Stomach smooth muscle (tissue), 2 donors: Measurements from ENCODE around the gene CCL3.
"Not testable (repeated sequence)": the region's sequence is repeated elsewhere in the genome, so short reads cannot be mapped to it uniquely, and the experiment has no call there.

Source experiments
- H3K27ac ChIP-seq: one replicate; pipeline ENCODE4 v1.7.0; 2013; ENCODE audit warnings: mild to moderate bottlenecking, low read length, inconsistent platforms
- H3K27me3 ChIP-seq, 2 donors: one replicate each; pipeline ENCODE4 v1.7.0; 2013; ENCODE audit warnings: low read length in 2 of 2; ENCODE audit not compliant: insufficient read depth in 2 of 2, control insufficient read depth in 1 of 2
- H3K36me3 ChIP-seq, 2 donors: one replicate each; pipeline ENCODE4 v1.7.0; 2013; ENCODE audit warnings: low read length in 2 of 2; ENCODE audit not compliant: control insufficient read depth in 2 of 2, insufficient read depth in 2 of 2
- H3K4me1 ChIP-seq: one replicate; pipeline ENCODE4 v1.7.0; 2013; ENCODE audit warnings: low read length; ENCODE audit not compliant: control insufficient read depth, insufficient read depth
- H3K4me3 ChIP-seq, 2 donors: one replicate each; pipeline ENCODE4 v1.7.0; 2013; ENCODE audit warnings: low read length in 2 of 2
- H3K9ac ChIP-seq, 2 donors: one replicate each; pipeline ENCODE4 v1.7.0; 2013; ENCODE audit warnings: low read length in 2 of 2, mild to moderate bottlenecking in 1 of 2
- H3K9me3 ChIP-seq, 2 donors: one replicate each; pipeline ENCODE4 v1.7.0; 2013; ENCODE audit warnings: low read length in 2 of 2; ENCODE audit not compliant: control insufficient read depth in 2 of 2
- donor health status: healthy.
- donor health status: Pancreatic carcinoma.

Gene CCL3

GRCh38 chr17:36114971-36115648 lies 25.2 kb upstream of the CCL3 start:
- H3K9ac ChIP-seq, H3K27ac ChIP-seq, H3K36me3 ChIP-seq, H3K9me3 ChIP-seq, H3K4me1 ChIP-seq, H3K27me3 ChIP-seq, H3K4me3 ChIP-seq: not testable (repeated sequence)

- not testable (repeated sequence) for H3K36me3 ChIP-seq, H3K27ac ChIP-seq, H3K27me3 ChIP-seq, H3K9ac ChIP-seq, H3K9me3 ChIP-seq, H3K4me1 ChIP-seq, H3K4me3 ChIP-seq
Observed at GRCh38 chr17:36113131-36113530, 23.2 kb upstream of the CCL3 start.

- no peak overlapping the region for H3K27ac ChIP-seq
- H3K4me3 ChIP-seq: no peak overlapping the region
- H3K36me3 ChIP-seq: no peaks in the 10 kb centered on the region
- H3K9ac ChIP-seq: no peak overlapping the region
- peaks cover 0 to 3% of the 10 kb centered on the region in 2 donors for H3K9me3 ChIP-seq
- H3K4me1 ChIP-seq: no peaks in the 10 kb centered on the region
- H3K27me3 ChIP-seq: no peaks in the 10 kb centered on the region
Observed at GRCh38 chr17:36112572-36112971, 22.6 kb upstream of the CCL3 start.

- Histone ChIP-seq H3K9ac (no peak overlapping the region), H3K9me3 (peaks cover 0 to 3% of the 10 kb centered on the region in 2 donors), H3K27ac (no peak overlapping the region), H3K27me3 (no peaks in the 10 kb centered on the region), H3K4me1 (no peaks in the 10 kb centered on the region), H3K36me3 (no peaks in the 10 kb centered on the region), H3K4me3 (no peak overlapping the region)
Observed at GRCh38 chr17:36111068-36111490, 21.1 kb upstream of the CCL3 start.

- not testable (repeated sequence) for H3K4me3 ChIP-seq, H3K9me3 ChIP-seq, H3K27me3 ChIP-seq, H3K4me1 ChIP-seq, H3K9ac ChIP-seq, H3K36me3 ChIP-seq, H3K27ac ChIP-seq
Observed at GRCh38 chr17:36108265-36108664, 18.3 kb upstream of the CCL3 start.

GRCh38 chr17:36107660-36108059 lies 17.7 kb upstream of the CCL3 start:
- Histone ChIP-seq H3K36me3 (no peaks in the 10 kb centered on the region), H3K9me3 (peaks cover 0 to 3% of the 10 kb centered on the region in 2 donors), H3K9ac (no peak overlapping the region), H3K4me1 (no peaks in the 10 kb centered on the region), H3K27ac (no peak overlapping the region), H3K27me3 (no peaks in the 10 kb centered on the region), H3K4me3 (no peak overlapping the region)

GRCh38 chr17:36106493-36106835 lies 16.5 kb upstream of the CCL3 start:
- Histone ChIP-seq H3K9me3 (no peaks in the 10 kb centered on the region), H3K9ac (no peak overlapping the region), H3K36me3 (no peaks in the 10 kb centered on the region), H3K4me1 (no peaks in the 10 kb centered on the region), H3K27ac (no peak overlapping the region), H3K27me3 (no peaks in the 10 kb centered on the region), H3K4me3 (no peak overlapping the region)

GRCh38 chr17:36105781-36106492 lies 16.0 kb upstream of the CCL3 start:
- no peaks in the 10 kb centered on the region for H3K36me3 ChIP-seq

GRCh38 chr17:36104701-36105181 lies 14.8 kb upstream of the CCL3 start:
- Histone ChIP-seq H3K9me3 (no peaks in the 10 kb centered on the region), H3K27me3 (peaks cover 0 to 2% of the 10 kb centered on the region in 2 donors), H3K4me3 (no peak overlapping the region), H3K9ac (no peak overlapping the region), H3K36me3 (no peaks in the 10 kb centered on the region), H3K4me1 (no peaks in the 10 kb centered on the region), H3K27ac (no peak overlapping the region)

More at GRCh38 chr17:36105781-36106492, 16.0 kb upstream of the CCL3 start:
- H3K4me1 ChIP-seq: no peaks in the 10 kb centered on the region
- H3K9me3 ChIP-seq: no peaks in the 10 kb centered on the region
- H3K4me3 ChIP-seq: no peak overlapping the region
- H3K27me3 ChIP-seq: no peaks in the 10 kb centered on the region
- H3K9ac ChIP-seq: no peak overlapping the region
- no peak overlapping the region for H3K27ac ChIP-seq

- H3K27me3 ChIP-seq, H3K4me1 ChIP-seq, H3K9ac ChIP-seq, H3K36me3 ChIP-seq, H3K27ac ChIP-seq, H3K4me3 ChIP-seq, H3K9me3 ChIP-seq: not testable (repeated sequence)
Observed at GRCh38 chr17:36104246-36104645, 14.3 kb upstream of the CCL3 start.

GRCh38 chr17:36103401-36103975 lies 13.5 kb upstream of the CCL3 start, which contains the start of gene CCL4:
CCL4 (plus strand) TSS chr17:36103827; CDS start chr17:36103906, 79 bp downstream.
- H3K36me3 ChIP-seq, H3K9ac ChIP-seq, H3K27ac ChIP-seq, H3K4me3 ChIP-seq, H3K27me3 ChIP-seq, H3K4me1 ChIP-seq, H3K9me3 ChIP-seq: not testable (repeated sequence)
